Measurements from ENCODE around the gene STK16. TPM values are rescaled to one million over a fixed set of nuclear protein-coding genes. Genes with fewer than 3 reads are reported as not detected.

Gene STK16
- total and polyA plus RNA-seq, 2 experiments from 2014 or later: 7.7 to 35.6 TPM

DNA sequence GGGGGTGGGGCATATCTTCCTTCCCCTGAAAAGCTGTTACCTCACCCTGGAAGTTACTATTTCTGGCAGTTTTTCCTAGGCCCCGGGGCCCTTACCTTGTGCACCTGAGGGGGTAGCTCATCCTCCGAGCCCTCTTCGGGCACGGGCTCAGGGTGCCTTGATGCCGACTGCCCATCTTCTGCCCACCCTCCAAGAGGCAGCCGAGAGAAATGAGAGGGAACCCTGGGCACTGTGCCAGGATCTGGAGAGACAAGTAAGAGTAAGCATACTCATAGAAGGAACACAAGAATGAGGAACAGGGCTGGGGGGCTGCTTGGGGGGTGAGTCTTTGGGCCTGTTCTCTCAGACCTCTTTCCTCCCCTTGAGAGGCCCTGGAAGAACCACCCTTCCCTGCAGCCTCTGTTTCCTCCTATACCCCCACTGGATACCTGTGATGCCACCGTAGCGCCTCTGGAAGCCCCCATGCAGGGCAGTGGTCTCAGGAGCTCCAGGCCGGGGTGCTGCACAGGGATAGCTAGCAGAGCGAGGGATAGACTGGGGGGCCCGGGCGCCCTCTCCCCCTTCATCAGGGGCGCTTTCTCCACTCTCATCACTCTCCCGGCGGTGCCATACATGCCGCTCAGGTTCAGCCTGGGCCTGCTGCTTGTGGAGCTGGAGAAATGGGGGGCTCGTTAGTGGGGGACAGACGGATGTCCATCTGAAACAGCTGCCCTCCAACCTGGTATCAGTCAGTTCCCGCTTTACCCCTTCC lies 24.5 kb upstream of the STK16 start:
- Histone ChIP-seq H3K4me1 (ENCODE audit: insufficient read depth) (peaks cover 10% of the 10 kb centered on the region), H3K4me2 (no peak overlapping the region), H3K36me3 (replicated peaks; ENCODE audit: insufficient read depth, low read depth) (no peaks in the 10 kb centered on the region), H3K9me3 (ENCODE audit: low read depth) (no peaks in the 10 kb centered on the region), H3K27ac (no peak overlapping the region), H3K9me2 (replicated peaks; ENCODE audit: insufficient read depth) (no peaks in the 10 kb centered on the region), H3K4me3 (no peak overlapping the region), H2AFZ (no peak overlapping the region), H3K27me3 (no peaks in the 10 kb centered on the region), H3K79me2 (peaks cover 13% of the 10 kb centered on the region), H4K20me1 (ENCODE audit: insufficient read depth, poor library complexity, severe bottlenecking) (no peaks in the 10 kb centered on the region)
- 96% methylated on average over 19 of the region's 19 CpGs for WGBS (ENCODE audit: low lambda C conversion rate, missing lambda C conversion rate)
- no peak for TF ChIP-seq EZH2phosphoT487 (IDR thresholded peaks at IDR 0.05; ENCODE audit: low read depth, severe bottlenecking, unreplicated experiment)
- no peak for TF ChIP-seq EZH2 (IDR thresholded peaks at IDR 0.05; ENCODE audit: borderline replicate concordance)
- TF ChIP-seq, protein P1, sequence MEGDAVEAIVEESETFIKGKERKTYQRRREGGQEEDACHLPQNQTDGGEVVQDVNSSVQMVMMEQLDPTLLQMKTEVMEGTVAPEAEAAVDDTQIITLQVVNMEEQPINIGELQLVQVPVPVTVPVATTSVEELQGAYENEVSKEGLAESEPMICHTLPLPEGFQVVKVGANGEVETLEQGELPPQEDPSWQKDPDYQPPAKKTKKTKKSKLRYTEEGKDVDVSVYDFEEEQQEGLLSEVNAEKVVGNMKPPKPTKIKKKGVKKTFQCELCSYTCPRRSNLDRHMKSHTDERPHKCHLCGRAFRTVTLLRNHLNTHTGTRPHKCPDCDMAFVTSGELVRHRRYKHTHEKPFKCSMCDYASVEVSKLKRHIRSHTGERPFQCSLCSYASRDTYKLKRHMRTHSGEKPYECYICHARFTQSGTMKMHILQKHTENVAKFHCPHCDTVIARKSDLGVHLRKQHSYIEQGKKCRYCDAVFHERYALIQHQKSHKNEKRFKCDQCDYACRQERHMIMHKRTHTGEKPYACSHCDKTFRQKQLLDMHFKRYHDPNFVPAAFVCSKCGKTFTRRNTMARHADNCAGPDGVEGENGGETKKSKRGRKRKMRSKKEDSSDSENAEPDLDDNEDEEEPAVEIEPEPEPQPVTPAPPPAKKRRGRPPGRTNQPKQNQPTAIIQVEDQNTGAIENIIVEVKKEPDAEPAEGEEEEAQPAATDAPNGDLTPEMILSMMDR (IDR thresholded peaks at IDR 0.05; ENCODE audit: poor library complexity): no peak
- no peak for DNase-seq (ENCODE audit: low spot score)

DNA sequence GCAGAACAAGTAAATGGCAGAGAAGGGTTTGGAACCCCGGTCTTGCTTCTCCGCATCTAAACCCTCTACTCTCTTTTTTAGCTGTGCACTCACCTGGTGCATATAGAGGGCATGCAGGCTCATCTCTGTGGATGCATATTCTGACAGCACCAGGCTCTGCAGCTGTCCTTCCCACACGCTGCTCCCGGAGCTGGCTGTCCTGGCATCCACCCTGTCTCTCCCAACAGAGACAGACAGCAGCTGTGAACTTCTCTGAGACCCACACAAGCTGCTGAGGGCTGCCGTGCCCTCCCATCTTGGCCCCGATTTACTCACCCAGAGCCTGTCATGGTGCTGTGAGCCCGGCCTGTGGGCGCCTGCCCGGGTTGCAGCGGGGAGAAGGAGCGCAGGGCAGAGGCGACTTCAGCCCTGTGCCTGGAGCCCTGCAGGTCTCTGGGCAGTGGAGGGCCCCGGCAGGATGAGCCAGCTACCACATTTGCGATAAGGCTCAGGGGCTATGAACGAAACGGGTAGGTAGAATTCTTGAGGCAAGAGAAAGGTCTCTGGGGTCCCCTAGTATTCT lies 23.2 kb upstream of the STK16 start:
- H2AFZ ChIP-seq: no peak overlapping the region
- H3K4me1 ChIP-seq (ENCODE audit: insufficient read depth): peaks cover 10% of the 10 kb centered on the region
- no peaks in the 10 kb centered on the region for H3K9me2 ChIP-seq (replicated peaks; ENCODE audit: insufficient read depth)

DNA sequence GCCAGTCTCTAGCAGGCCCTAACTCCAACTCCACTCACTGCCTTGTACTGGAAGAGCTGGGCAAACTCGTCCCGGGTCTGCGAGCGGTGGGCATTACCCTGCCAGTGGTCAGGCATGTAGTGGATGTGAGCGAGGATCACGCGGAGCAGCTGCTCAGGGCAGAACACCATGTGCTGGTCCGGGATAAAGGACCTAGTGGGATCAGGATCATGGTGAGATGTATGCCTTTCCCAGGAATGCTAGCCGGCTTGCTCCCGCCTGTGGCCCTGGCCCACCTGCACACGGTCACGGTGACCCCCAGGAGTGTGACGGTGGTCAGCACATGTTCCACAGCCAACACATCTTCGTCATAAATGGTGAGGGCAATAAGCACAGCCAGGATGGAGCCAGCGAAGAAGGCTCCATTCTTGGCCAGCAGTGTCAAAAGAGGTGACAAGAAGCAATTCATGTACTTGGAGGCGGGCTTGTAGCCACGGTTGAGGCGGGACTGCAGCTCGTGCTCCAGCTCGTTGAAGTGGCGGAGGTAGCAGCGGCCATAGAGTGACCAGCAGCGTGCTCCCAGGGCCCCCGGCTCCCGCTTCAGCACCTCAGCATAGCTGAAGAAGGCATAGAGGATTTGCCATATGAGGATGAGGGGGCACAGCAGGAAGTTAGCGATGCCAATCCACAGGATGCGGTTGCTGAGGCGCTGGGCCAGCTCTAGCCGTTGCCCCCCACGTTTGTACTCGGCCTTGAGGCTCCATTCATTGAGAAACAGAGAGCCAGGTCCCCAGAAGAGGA lies 21.3 kb upstream of the STK16 start:
- H3K9me3 ChIP-seq (ENCODE audit: low read depth): no peaks in the 10 kb centered on the region
- H3K36me3 ChIP-seq (replicated peaks; ENCODE audit: insufficient read depth, low read depth): no peaks in the 10 kb centered on the region
- H3K4me1 ChIP-seq (ENCODE audit: insufficient read depth): peaks cover 16% of the 10 kb centered on the region
- H3K27ac ChIP-seq: no peak overlapping the region
- H2AFZ ChIP-seq: no peak overlapping the region
- no peak overlapping the region for H3K4me3 ChIP-seq
- no peak overlapping the region for H3K4me2 ChIP-seq
- TF ChIP-seq EZH2 (IDR thresholded peaks at IDR 0.05; ENCODE audit: borderline replicate concordance): no peak
- no peak for TF ChIP-seq EZH2phosphoT487 (IDR thresholded peaks at IDR 0.05; ENCODE audit: low read depth, severe bottlenecking, unreplicated experiment)
- TF ChIP-seq, protein P1 (IDR thresholded peaks at IDR 0.05; ENCODE audit: poor library complexity): no peak
- H3K79me2 ChIP-seq: peaks cover 25% of the 10 kb centered on the region
- no peaks in the 10 kb centered on the region for H4K20me1 ChIP-seq (ENCODE audit: insufficient read depth, poor library complexity, severe bottlenecking)
- 97% methylated on average over 31 of the region's 31 CpGs for WGBS (ENCODE audit: low lambda C conversion rate, missing lambda C conversion rate)
- H3K27me3 ChIP-seq: no peaks in the 10 kb centered on the region
- H3K9me2 ChIP-seq (replicated peaks; ENCODE audit: insufficient read depth): no peaks in the 10 kb centered on the region
- DNase-seq (ENCODE audit: low spot score): no peak

More for the DNA sequence above, 23.2 kb upstream of the STK16 start:
- 97% methylated on average over 16 of the region's 16 CpGs for WGBS (ENCODE audit: low lambda C conversion rate, missing lambda C conversion rate)
- Histone ChIP-seq H4K20me1 (ENCODE audit: insufficient read depth, poor library complexity, severe bottlenecking) (no peaks in the 10 kb centered on the region), H3K36me3 (replicated peaks; ENCODE audit: insufficient read depth, low read depth) (no peaks in the 10 kb centered on the region), H3K27ac (no peak overlapping the region), H3K79me2 (peaks cover 8% of the 10 kb centered on the region), H3K4me3 (no peak overlapping the region), H3K27me3 (no peaks in the 10 kb centered on the region), H3K4me2 (no peak overlapping the region), H3K9me3 (ENCODE audit: low read depth) (no peaks in the 10 kb centered on the region)
- no peak for DNase-seq (ENCODE audit: low spot score)
- TF ChIP-seq, protein P1 (IDR thresholded peaks at IDR 0.05; ENCODE audit: poor library complexity): no peak
- TF ChIP-seq EZH2 (IDR thresholded peaks at IDR 0.05; ENCODE audit: borderline replicate concordance) (no peak), EZH2phosphoT487 (IDR thresholded peaks at IDR 0.05; ENCODE audit: low read depth, severe bottlenecking, unreplicated experiment) (no peak)

Data from hepatocyte (in vitro differentiated cells).